Measurements from ENCODE around the gene S100A14.

S100A14 gene

DNA sequence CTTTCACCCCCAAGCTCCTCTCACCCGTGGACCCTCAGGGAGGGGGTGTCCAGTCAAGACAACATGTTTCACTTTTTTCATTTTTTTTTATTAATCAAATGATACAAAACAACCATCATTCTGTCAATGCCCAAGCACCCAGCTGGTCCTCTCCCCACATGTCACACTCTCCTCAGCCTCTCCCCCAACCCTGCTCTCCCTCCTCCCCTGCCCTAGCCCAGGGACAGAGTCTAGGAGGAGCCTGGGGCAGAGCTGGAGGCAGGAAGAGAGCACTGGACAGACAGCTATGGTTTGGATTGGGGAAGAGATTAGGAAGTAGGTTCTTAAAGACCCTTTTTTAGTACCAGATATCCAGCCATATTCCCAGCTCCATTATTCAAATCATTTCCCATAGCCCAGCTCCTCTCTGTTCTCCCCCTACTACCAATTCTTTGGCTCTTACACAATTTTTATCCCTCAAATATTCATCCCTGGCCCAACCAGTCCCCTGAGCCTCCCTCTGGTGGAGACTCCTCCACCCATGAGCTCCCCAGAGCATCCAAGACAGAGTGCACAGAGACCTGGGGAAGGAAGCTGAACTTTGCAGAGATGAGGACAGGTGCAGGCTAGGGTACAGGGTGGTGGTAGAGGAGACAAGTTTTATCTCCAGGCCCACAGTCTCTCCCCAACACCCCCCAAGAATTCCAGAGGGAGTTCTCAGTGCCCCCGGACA is 1.8 kb downstream of the S100A14 start:
- DNase-seq (no peak), ATAC-seq (no peak)
- Mint-ChIP-seq H3K4me3 (no peak overlapping the region), H3K27ac (no peak overlapping the region), H3K27me3 (no peaks in the 10 kb centered on the region), H3K4me1 (peaks cover 3% of the 10 kb centered on the region), H3K36me3 (ENCODE audit: low read depth) (no peaks in the 10 kb centered on the region), H3K9me3 (no peaks in the 10 kb centered on the region)

DNA sequence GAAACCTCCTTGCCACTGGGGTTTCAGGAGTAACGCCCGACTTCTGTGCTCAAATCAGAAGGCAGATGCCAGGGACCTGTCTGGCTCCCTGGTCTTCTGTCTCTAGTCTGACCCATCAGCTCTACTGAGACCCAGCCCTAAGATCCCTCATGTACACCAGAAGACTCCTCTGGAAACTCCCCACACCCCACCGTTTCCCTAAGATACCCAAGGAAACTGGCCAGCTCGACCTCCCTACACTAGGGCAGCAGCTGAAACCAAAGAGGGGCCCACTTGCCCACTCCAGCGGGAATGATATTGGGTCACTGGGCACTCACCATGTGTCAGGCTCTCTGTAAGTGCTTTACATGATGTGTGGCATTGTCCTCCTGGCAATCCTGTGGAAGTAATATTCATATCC is 2.7 kb downstream of the S100A14 start:
- H3K27me3 Mint-ChIP-seq: no peaks in the 10 kb centered on the region
- H3K4me3 Mint-ChIP-seq: no peak overlapping the region
- DNase-seq: no peak
- H3K27ac Mint-ChIP-seq: no peak overlapping the region
- no peak for ATAC-seq
- H3K4me1 Mint-ChIP-seq: peaks cover 3% of the 10 kb centered on the region
- no peaks in the 10 kb centered on the region for H3K9me3 Mint-ChIP-seq
- no peaks in the 10 kb centered on the region for H3K36me3 Mint-ChIP-seq (ENCODE audit: low read depth)

DNA sequence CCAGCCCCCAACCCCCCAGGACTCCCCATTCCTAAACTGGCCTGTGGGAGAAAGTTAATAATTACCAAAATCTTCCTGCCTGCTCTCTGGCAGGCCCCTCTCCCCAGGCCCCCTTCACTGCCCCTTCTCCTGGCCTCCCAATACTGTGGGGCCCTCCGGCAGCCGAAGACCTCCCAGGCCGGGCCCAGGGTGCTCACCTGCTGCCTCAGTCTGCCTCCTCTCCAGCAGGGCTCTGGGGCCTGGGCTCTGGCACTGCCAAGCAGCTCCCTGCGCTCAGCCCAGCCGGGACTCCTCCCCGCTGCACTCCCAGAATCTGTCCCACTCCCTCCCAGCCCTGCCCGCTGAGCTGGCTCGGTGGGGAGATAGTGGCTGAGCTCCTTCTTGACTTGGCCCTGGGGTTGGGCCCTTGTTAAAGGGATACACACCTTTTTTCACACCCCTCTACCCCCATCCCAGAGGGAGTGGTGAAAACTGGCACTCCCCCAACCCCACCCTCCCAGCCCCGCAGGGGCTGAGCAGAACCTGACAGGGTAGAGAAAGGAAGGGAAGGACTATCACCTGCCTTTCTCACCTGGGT is 3.3 kb downstream of the S100A14 start, which contains the start of gene S100A16:
Gene S100A16 (minus strand): TSS at position 383 of the 577 bp plus-strand sequence. CDS start 4,986 bp downstream, outside the sequence.
- H3K9me3 Mint-ChIP-seq: no peaks in the 10 kb centered on the region
- H3K4me1 Mint-ChIP-seq: peaks cover 3% of the 10 kb centered on the region
- ATAC-seq (no peak), DNase-seq (no peak)
- no peaks in the 10 kb centered on the region for H3K27me3 Mint-ChIP-seq
- no peak within 1 kb of the TSS for H3K27ac Mint-ChIP-seq
- H3K36me3 Mint-ChIP-seq (ENCODE audit: low read depth): no peaks in the 10 kb centered on the region
- no peak within 1 kb of the TSS for H3K4me3 Mint-ChIP-seq

DNA sequence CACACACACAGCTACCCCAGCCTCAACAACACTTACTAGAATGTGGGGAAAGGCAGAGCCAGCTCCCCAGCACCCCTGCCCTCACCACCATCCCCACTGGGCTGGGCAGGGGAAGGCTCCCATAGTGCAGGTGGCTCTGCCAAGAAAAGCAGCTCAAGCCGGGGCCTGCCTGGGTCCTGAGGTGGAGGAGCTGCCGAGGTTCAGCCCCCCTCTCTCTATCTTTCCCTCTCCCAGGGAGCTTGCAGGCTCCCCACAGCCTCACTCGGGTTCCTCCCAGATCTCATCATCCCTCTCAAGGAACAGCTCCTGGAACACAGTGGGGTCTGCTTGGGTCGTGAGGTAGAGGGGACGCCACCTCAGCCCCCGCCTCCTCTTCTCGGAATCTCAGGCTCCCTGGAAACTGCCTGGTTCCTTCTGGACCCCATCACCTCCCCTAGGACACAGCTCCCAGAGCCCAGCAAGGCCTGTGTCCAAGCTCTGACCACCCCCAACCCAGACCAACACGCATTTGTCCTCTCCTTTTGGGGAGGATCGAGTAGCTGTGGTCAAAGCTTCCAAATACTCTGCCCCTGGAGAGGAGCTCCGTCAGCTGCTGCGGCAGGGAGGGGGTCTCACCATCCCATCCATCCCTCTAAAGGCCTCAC is 3.9 kb downstream of the S100A14 start:
- H3K27me3 Mint-ChIP-seq: no peaks in the 10 kb centered on the region
- peaks cover 3% of the 10 kb centered on the region for H3K4me1 Mint-ChIP-seq
- ATAC-seq (no peak), DNase-seq (no peak)
- no peaks in the 10 kb centered on the region for H3K36me3 Mint-ChIP-seq (ENCODE audit: low read depth)
- no peak overlapping the region for H3K4me3 Mint-ChIP-seq
- no peak overlapping the region for H3K27ac Mint-ChIP-seq
- no peaks in the 10 kb centered on the region for H3K9me3 Mint-ChIP-seq

DNA sequence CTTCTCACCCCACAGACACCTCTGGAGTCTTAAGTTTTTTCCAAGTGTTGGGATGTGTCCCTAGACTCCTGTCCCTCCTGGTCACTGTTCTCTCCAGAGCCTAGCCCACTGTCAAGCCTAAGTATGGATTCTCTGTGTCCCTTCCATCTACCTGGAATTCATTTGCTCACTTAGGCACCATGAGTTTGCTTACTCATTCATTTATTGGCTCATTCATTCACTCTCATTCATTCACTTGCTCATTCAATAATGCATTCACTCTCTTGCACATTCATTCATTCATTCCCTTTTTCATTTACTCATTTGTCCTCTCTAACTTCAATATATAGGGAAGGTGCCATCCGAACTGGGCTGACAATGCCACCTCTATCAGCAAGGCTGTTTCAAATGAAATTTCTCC is 4.8 kb downstream of the S100A14 start:
- no peak for ATAC-seq
- Mint-ChIP-seq H3K27me3 (no peaks in the 10 kb centered on the region), H3K9me3 (no peaks in the 10 kb centered on the region), H3K27ac (no peak overlapping the region), H3K4me1 (peaks cover 3% of the 10 kb centered on the region), H3K36me3 (ENCODE audit: low read depth) (no peaks in the 10 kb centered on the region), H3K4me3 (no peak overlapping the region)
- DNase-seq: no peak

DNA sequence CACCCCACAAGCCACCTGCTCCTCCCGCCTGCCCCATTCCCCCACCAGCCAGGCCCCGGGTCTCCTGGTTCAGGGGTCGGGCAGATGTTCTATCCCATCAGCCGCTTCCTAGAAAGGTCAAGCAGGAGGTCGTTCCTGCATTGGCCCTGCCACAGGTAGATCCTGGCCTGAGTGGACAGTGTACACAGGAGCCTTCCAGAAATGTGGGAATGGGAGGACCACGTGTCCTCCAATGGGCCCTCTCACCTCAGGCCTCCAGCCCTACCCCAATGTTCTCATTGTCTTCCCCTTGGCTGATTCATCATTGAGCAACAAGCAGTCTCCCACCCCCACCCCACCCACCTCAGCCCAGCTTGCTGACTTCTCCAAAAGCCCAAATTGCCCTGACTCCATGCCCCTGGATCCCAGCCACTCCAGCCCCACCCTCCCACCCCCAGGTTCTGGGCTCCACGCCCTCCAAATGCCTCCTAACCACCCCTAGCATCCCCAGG is 5.3 kb downstream of the S100A14 start:
- no peak for ATAC-seq

DNA sequence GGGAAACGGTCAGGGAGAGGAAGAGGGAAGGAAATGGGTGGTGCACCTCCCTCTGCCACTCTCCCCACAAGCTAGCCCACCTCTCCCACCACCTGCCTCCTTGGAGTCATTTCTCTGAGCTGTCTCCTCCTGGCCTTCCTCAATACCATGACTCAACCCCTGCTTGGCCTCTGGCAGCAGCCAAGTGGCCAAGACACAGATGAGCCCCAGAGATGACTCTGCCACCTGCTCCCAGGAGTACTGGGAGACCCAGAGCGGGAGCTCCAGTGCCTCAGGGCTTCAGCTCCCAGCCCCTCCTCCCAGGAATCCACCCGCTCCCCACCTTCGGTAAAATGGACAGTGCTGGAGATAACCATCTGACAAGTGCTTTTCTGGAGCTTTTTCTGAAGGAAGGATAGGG is 5.8 kb downstream of the S100A14 start:
- no peaks in the 10 kb centered on the region for H3K4me1 Mint-ChIP-seq
- H3K27me3 Mint-ChIP-seq: no peaks in the 10 kb centered on the region
- H3K4me3 Mint-ChIP-seq: no peak overlapping the region
- H3K9me3 Mint-ChIP-seq: no peaks in the 10 kb centered on the region
- ATAC-seq (no peak), DNase-seq (no peak)
- H3K27ac Mint-ChIP-seq: no peak overlapping the region
- no peaks in the 10 kb centered on the region for H3K36me3 Mint-ChIP-seq (ENCODE audit: low read depth)

More for the DNA sequence above, 5.3 kb downstream of the S100A14 start:
- DNase-seq: no peak
- H3K9me3 Mint-ChIP-seq: no peaks in the 10 kb centered on the region
- H3K27ac Mint-ChIP-seq: no peak overlapping the region
- no peak overlapping the region for H3K4me3 Mint-ChIP-seq
- H3K36me3 Mint-ChIP-seq (ENCODE audit: low read depth): no peaks in the 10 kb centered on the region
- peaks cover under 1% of the 10 kb centered on the region for H3K4me1 Mint-ChIP-seq
- no peaks in the 10 kb centered on the region for H3K27me3 Mint-ChIP-seq

DNA sequence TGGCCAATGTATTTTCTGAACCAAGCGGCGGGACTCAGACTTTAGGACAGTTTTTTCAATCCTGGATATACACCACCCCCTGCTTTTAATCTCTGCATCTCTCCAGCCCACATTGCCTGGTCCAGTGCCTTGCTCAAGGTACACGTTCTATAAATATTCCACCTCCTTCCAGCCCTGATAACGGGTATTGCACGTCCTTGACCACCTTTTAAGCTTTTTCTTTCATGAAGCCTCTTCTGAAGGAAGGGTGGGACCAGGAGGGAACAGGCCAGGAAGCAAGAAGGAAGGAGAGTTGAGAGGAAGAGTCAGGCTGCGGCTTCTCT is 6.6 kb downstream of the S100A14 start:
- Mint-ChIP-seq H3K27ac (no peak overlapping the region), H3K9me3 (no peaks in the 10 kb centered on the region), H3K4me1 (no peaks in the 10 kb centered on the region), H3K36me3 (ENCODE audit: low read depth) (no peaks in the 10 kb centered on the region), H3K27me3 (no peaks in the 10 kb centered on the region), H3K4me3 (no peak overlapping the region)
- ATAC-seq (no peak), DNase-seq (no peak)

DNA sequence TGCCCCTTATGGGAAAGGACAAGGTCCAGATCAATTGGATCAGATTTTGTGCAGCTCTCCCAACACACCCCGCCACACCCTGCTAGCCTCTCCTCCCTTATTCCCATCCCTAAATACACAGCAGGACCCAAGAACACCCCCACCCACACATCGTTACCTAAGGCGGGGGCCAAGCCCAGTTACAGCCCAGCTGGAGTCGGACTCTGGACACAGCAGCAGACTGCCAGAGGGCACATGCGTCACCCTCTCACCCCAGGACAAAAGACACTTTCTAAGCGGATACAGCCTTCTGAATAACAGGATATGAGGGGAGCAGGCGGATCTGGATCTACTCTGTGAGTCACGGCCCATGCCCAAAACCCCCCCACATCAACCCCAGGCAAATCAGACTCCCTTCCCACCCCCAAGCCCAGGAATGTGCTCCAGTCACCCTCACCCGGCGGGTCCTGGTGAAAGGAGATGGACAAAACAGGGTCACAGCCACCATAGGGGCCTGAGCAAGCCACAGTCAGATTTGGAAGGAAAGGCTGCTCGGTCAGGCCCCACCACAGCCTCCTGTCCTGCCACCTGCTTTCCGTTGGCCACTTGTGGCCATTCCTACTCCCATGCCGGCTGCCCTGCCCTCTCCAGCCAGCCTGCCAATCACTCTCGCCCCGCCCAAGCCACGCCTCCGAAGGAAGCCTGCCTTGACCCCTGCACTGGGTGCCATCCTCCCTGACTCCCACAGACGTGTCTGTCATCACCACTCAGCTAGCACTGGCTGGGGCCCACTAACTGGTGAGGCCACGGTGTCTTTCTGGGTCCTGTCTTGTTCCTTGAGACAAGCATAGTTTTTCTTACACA is 7.2 kb downstream of the S100A14 start:
- DNase-seq: no peak
- ATAC-seq: no peak
- no peak overlapping the region for H3K27ac Mint-ChIP-seq
- H3K4me3 Mint-ChIP-seq: no peak overlapping the region
- H3K27me3 Mint-ChIP-seq: no peaks in the 10 kb centered on the region
- H3K4me1 Mint-ChIP-seq: no peaks in the 10 kb centered on the region
- H3K9me3 Mint-ChIP-seq: no peaks in the 10 kb centered on the region
- H3K36me3 Mint-ChIP-seq (ENCODE audit: low read depth): no peaks in the 10 kb centered on the region

DNA sequence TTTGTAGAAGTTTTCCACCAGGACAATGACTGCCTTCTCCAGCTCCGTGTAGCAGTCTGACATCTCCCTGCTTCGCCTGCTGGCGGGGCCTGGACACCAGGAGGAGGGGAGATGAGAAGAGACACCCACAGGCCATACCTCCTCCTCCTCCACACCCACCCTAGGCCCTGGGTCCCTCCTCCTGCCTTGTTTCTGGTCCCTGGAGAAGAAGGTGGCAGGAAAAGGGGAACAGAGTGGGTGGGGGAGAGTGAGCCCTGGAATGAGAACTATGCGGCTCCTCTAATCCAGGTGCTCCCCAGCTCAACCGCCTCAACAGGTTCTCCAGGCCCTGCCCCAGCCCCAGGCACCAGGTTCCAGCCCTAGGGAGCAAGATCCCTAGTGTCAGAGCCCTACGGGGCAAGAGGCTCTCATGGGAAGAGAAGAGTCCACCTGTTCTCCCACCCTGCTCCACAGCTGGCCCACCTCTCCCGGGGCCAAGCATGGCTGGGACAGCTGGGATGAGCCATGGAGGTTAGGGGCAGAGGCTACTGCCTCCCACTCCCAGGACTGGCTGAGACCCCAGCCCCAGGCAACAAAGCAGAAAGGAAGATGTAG is 7.9 kb downstream of the S100A14 start:
- ATAC-seq (no peak), DNase-seq (no peak)
- no peak overlapping the region for H3K27ac Mint-ChIP-seq

DNA sequence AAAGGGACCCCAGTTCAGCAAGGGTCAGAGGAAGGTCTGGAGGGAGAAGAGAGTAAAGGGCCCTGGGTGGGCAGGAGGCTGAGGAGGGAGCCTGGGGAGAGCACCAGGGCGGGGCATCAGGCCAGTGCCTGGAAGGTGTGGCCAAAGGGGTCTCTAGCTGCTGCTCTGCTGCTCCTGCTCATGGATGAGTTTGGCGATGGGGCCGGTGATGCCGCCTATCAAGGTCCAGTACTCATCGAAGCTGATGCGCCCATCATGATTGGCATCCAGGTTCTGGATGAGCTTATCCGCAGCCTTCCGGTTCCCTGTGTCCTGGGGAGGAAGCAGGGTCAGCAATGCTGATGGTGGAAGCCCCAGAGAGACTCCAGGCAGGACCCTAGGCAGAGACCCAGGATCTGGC is 8.7 kb downstream of the S100A14 start:
- Mint-ChIP-seq H3K4me3 (no peak overlapping the region), H3K4me1 (peaks cover 2% of the 10 kb centered on the region), H3K9me3 (no peaks in the 10 kb centered on the region), H3K36me3 (ENCODE audit: low read depth) (no peaks in the 10 kb centered on the region), H3K27me3 (no peaks in the 10 kb centered on the region), H3K27ac (no peak overlapping the region)
- DNase-seq (no peak), ATAC-seq (no peak)

More for the DNA sequence above, 7.9 kb downstream of the S100A14 start:
- Mint-ChIP-seq H3K4me1 (no peaks in the 10 kb centered on the region), H3K27me3 (no peaks in the 10 kb centered on the region), H3K4me3 (no peak overlapping the region), H3K9me3 (no peaks in the 10 kb centered on the region), H3K36me3 (ENCODE audit: low read depth) (no peaks in the 10 kb centered on the region)

DNA sequence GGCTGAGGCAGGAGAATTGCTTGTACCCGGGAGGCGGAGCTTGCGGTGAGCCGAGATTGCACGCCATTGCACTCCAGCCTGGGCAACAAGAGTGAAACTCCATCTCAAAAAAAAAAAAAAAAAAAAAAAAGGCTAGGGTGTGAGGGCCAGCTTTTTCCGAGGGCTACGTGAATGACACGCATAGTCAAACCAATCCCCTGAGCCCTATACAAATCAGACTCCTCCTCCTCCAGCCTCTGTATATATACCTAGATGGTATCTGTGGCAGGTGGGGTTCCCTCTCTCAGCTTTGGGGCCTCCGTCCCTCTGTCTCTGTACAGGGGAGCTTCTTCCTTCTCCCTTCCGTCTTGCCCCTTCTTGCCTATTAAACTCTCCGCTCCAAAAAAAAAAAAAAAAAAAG is 9.9 kb downstream of the S100A14 start:
- no peak overlapping the region for H3K27ac Mint-ChIP-seq
- H3K4me1 Mint-ChIP-seq: peaks cover 2% of the 10 kb centered on the region
- H3K36me3 Mint-ChIP-seq (ENCODE audit: low read depth): no peaks in the 10 kb centered on the region
- no peak overlapping the region for H3K4me3 Mint-ChIP-seq
- no peaks in the 10 kb centered on the region for H3K9me3 Mint-ChIP-seq
- H3K27me3 Mint-ChIP-seq: no peaks in the 10 kb centered on the region
- DNase-seq: no peak
- no peak for ATAC-seq

DNA sequence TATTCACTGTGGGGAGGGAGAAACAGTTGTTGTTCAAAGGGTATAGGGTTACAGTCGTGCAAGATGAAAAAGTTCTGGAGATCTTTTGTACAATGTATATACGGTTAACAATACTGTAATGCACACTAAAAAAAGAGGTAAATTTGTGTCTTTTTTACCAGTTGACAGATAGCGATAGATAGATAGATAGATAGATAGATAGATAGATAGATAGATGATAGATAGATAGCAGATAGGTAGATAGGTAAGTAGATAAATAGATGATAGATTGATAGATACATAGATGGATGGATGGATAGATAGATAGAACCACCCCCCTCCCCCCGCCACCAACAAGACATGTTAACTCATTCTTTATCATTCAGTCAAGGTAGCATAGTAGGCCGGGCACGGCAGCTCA is 13.4 kb downstream of the S100A14 start:
- Mint-ChIP-seq H3K27ac (no peak overlapping the region), H3K4me1 (peaks cover 14% of the 10 kb centered on the region), H3K4me3 (no peak overlapping the region), H3K27me3 (no peaks in the 10 kb centered on the region), H3K36me3 (ENCODE audit: low read depth) (no peaks in the 10 kb centered on the region), H3K9me3 (no peaks in the 10 kb centered on the region)
- ATAC-seq: no peak
- DNase-seq: no peak

DNA sequence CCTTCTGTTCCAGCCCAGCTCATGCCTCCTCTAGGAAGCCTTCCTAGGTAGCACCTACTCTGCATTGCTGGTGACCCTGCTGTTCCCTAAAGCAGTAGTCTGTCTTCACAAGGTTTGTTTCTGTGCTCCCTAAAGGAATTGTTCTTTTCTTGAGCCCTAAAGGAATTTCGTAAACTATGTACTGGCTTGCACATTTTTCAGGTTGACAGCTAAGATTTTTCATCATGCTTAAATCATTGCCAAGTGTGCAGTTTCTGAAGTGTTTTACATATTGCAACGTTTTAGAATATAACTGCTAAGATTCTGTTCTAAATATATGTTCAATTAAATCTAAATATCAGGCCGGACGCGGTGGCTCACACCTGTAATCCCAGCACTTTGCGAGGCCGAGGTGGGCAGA is 16.3 kb downstream of the S100A14 start:
- Mint-ChIP-seq H3K36me3 (ENCODE audit: low read depth) (no peaks in the 10 kb centered on the region), H3K27ac (no peak overlapping the region), H3K27me3 (no peaks in the 10 kb centered on the region), H3K4me3 (no peak overlapping the region), H3K9me3 (no peaks in the 10 kb centered on the region), H3K4me1 (peaks cover 23% of the 10 kb centered on the region)
- no peak for ATAC-seq
- no peak for DNase-seq
